Lung (tissue), 12 donors: ENCODE results near the gene MECR. TPM values are rescaled to one million over a fixed set of nuclear protein-coding genes. Genes with fewer than 3 reads are reported as not detected.

Experiments
- ATAC-seq: fragments of 200-7000 bp; cut with Tn5 transposase; one replicate; pipeline ENCODE4 v1.9.1; 2020; ENCODE audit warnings: moderate number of reproducible peaks; ENCODE audit not compliant: insufficient read depth, low FRiP score
- DNase-seq, 3 donors: peaks; one replicate each; pipeline ENCODE4 v3.0.0-alpha.2; 2013 to 2017
- H3K27ac ChIP-seq, 2 donors: one replicate each; pipeline ENCODE4 v1.5.1; 2013; ENCODE audit warnings: mild to moderate bottlenecking in 2 of 2, moderate library complexity in 2 of 2, control low read depth in 1 of 2, inconsistent platforms in 1 of 2, low read depth in 1 of 2, low read length in 1 of 2
- H3K27me3 ChIP-seq, 3 donors: one replicate each; pipeline ENCODE4 v1.5.1; 2013; ENCODE audit warnings: low read length in 2 of 3; ENCODE audit not compliant: control insufficient read depth in 3 of 3, insufficient read depth in 3 of 3
- H3K36me3 ChIP-seq, 4 donors: one replicate each; pipeline ENCODE4 v1.5.1; 2013; ENCODE audit warnings: low read length in 4 of 4, mild to moderate bottlenecking in 1 of 4, moderate library complexity in 1 of 4; ENCODE audit not compliant: control insufficient read depth in 4 of 4, insufficient read depth in 4 of 4
- H3K4me1 ChIP-seq, 5 donors: one replicate each; pipeline ENCODE4 v1.5.1; 2013; ENCODE audit warnings: low read length in 5 of 5, mild to moderate bottlenecking in 2 of 5, moderate library complexity in 1 of 5; ENCODE audit not compliant: control insufficient read depth in 5 of 5, insufficient read depth in 5 of 5
- H3K4me3 ChIP-seq: one replicate; pipeline ENCODE4 v1.5.1; 2013; ENCODE audit warnings: mild to moderate bottlenecking, control low read depth, moderate library complexity
- H3K9ac ChIP-seq, 2 donors: one replicate each; pipeline ENCODE4 v1.5.1; 2013; ENCODE audit warnings: low read length in 2 of 2, control low read depth in 1 of 2; ENCODE audit not compliant: insufficient read depth in 1 of 2
- H3K9me3 ChIP-seq, 4 donors: one replicate each; pipeline ENCODE4 v1.5.1; 2013; ENCODE audit warnings: low read length in 3 of 4, mild to moderate bottlenecking in 1 of 4, moderate library complexity in 1 of 4; ENCODE audit not compliant: control insufficient read depth in 4 of 4, insufficient read depth in 3 of 4
- WGBS, 2 donors: extraction: QIAGEN DNeasy Blood & Tissue Kit; methylation state at CpG; one replicate each; pipeline ENCODE4 v1.1.7; 2013; 5-methylcytosine and 5-hydroxymethylcytosine counted together
- polyA plus RNA-seq, 2 donors: library from polyadenylated mRNA; stranded (reverse); fragments of 200-250 nt; gene quantifications; one replicate each; pipeline ENCODE4 v1.2.1, GENCODE V29; 2013
- total RNA-seq, 2 donors: library from RNA; depleted of rRNA in 1 of 2; stranded (reverse); fragments of >200 nt in 1 of 2; gene quantifications; one replicate each; pipeline ENCODE4 v1.2.1, GENCODE V29; 2014 to 2021
- TF ChIP-seq, protein P1 (sequence below): IDR thresholded peaks from 2 replicates; pipeline ENCODE4 v1.5.1; 2012; ENCODE audit warnings: mild to moderate bottlenecking; ENCODE audit errors: control extremely low read depth, extremely low read depth
- donor health status: control.
- donor health status: control.
- donor health status: Bipolar disorder and iron deficiency.
- donor health status: healthy.
- donor health status: DM: yes; HTN: yes; CAD: no.

MECR gene
- total and polyA plus RNA-seq, 4 donors = 18.0 to 30.1 (median 23.2) TPM

DNA sequence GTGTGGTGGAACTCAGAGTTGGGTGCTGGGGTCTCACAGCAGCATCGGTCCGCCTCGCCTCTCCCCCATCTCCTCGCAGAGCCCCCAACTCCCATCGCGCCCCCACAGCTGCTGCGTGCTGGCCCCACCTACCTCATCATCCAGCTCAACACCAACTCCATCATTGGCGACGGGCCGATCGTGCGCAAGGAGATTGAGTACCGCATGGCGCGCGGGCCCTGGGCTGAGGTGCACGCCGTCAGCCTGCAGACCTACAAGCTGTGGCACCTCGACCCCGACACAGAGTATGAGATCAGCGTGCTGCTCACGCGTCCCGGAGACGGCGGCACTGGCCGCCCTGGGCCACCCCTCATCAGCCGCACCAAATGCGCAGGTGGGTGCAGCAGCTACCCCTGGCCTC is 29.8 kb upstream of the MECR start:
- TF ChIP-seq, protein P1, sequence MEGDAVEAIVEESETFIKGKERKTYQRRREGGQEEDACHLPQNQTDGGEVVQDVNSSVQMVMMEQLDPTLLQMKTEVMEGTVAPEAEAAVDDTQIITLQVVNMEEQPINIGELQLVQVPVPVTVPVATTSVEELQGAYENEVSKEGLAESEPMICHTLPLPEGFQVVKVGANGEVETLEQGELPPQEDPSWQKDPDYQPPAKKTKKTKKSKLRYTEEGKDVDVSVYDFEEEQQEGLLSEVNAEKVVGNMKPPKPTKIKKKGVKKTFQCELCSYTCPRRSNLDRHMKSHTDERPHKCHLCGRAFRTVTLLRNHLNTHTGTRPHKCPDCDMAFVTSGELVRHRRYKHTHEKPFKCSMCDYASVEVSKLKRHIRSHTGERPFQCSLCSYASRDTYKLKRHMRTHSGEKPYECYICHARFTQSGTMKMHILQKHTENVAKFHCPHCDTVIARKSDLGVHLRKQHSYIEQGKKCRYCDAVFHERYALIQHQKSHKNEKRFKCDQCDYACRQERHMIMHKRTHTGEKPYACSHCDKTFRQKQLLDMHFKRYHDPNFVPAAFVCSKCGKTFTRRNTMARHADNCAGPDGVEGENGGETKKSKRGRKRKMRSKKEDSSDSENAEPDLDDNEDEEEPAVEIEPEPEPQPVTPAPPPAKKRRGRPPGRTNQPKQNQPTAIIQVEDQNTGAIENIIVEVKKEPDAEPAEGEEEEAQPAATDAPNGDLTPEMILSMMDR = no peak
- H3K27ac ChIP-seq = no peak overlapping the region
- peaks cover 0 to 19% (median 6%) of the 10 kb centered on the region in 5 donors for H3K4me1 ChIP-seq
- no peak for ATAC-seq
- DNase-seq = peak in 1 of 3 donors; percentile 11
- H3K9me3 ChIP-seq = no peaks in the 10 kb centered on the region
- no peak overlapping the region for H3K9ac ChIP-seq
- H3K27me3 ChIP-seq = peaks cover 0 to 14% (median 3%) of the 10 kb centered on the region in 3 donors
- WGBS, 2 donors = 31 to 50% methylated on average over 27 to 29 of the region's 29 CpGs
- H3K4me3 ChIP-seq = no peak overlapping the region
- peaks cover 0 to 1% (median 0%) of the 10 kb centered on the region in 4 donors for H3K36me3 ChIP-seq

DNA sequence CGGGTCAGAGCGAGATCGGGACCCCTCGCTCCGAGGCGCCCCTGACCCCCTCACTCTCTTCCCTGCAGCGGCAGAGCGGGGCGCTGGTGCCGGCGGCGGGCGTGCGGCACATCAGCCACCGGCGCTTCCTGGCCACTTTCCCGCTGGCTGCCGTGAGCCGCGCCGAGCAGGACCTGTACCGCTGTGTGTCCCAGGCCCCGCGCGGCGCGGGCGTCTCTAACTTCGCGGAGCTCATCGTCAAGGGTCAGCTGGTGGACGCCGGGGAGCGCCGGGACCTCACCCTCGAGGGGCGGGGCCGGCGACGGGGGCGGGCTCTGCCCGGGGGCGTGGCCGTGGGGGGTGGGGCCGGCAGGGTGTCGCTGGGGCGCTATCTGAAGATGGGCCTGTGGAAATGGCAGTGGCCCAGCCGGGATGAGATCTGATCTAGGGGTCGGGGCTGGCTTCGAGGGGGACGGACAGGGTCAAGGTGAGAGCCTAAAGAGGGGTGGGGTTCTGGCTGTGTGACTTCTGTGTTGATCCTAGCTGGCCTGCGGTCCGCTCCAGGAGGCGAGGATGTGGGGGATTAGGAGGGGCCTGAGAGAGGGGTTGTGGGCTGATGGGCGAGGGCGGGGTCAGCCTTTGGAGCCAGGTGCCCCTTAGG is 29.2 kb upstream of the MECR start:
- Histone ChIP-seq H3K36me3 (peaks cover 0 to 1% (median 0%) of the 10 kb centered on the region in 4 donors), H3K9me3 (no peaks in the 10 kb centered on the region), H3K27ac (no peak overlapping the region), H3K9ac (no peak overlapping the region), H3K4me1 (peaks cover 0 to 19% (median 6%) of the 10 kb centered on the region in 5 donors), H3K27me3 (peaks cover 0 to 14% (median 3%) of the 10 kb centered on the region in 3 donors), H3K4me3 (peak overlapping the region; percentile 6)
- TF ChIP-seq, protein P1 = no peak
- ATAC-seq (peak; percentile 58), DNase-seq (peak; percentile 41 to 56 (median 45))
- WGBS, 2 donors = 3 to 10% methylated on average over 54 to 56 of the region's 56 CpGs

DNA sequence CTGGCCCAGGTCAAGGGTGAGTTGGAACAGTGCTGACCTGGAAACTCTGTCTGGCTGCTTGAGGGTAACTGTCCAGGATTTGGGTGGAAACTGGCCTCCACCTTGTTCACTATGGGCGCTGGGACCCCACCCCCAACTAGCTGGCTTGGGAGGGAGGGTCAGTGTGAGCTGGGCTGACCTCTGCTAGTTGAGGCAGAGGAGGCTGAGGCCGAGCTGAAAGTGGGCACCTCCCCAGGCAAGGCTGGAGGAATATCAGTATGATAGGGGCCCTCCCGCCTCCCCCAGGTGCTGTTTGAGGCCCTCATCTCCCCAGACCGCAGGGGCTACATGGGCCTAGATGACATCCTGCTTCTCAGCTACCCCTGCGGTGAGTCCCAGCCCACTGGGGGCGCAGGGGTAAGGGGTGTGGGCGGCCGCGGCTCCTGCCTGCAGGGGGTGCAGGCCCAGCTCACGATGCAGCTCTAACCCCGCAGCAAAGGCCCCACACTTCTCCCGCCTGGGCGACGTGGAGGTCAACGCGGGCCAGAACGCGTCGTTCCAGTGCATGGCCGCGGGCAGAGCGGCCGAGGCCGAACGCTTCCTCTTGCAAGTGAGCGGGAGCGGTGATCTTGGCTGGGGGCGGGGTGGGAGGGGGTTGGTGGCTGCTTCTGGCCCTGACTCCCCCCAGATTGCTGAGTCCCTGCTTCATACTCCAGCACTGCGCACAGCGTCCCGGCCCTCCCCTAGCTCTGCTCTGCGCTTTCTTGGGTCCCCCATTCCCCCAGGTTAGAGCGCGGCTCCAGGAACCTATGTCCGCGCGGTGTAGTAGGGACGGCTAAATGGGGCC is 28.5 kb upstream of the MECR start:
- Histone ChIP-seq H3K9ac (no peak overlapping the region), H3K27me3 (peaks cover 0 to 14% (median 3%) of the 10 kb centered on the region in 3 donors), H3K4me3 (peak overlapping the region; percentile 6), H3K36me3 (peaks cover 0 to 1% (median 0%) of the 10 kb centered on the region in 4 donors), H3K27ac (no peak overlapping the region), H3K4me1 (peaks cover 0 to 19% (median 6%) of the 10 kb centered on the region in 5 donors), H3K9me3 (no peaks in the 10 kb centered on the region)
- DNase-seq (peak in 2 of 3 donors; percentile 16 to 22), ATAC-seq (no peak)
- 10 to 30% methylated on average over 22 to 38 of the region's 38 CpGs for WGBS, 2 donors
- TF ChIP-seq, protein P1 = no peak
